Gastrocnemius medialis (tissue), 4 donors: ENCODE measurements around the gene RESP18. TPM values are rescaled to one million over a fixed set of nuclear protein-coding genes. Genes with fewer than 3 reads are reported as not detected.

Source experiments
- ATAC-seq, 2 donors: fragments of 150-250 bp; one replicate each; pipeline ENCODE4 v1.9.1; 2016
- DNase-seq, 2 donors: peaks; one replicate each; pipeline ENCODE4 v3.0.0-alpha.2; 2019
- H3K27ac ChIP-seq, 4 donors: fragments of 200-600 bp; sonication (generic); 1 replicate in 1 of 4; 2 replicates in 3 of 4; pipeline ENCODE4 v1.5.1; 2016 to 2018; ENCODE audit warnings: mild to moderate bottlenecking in 2 of 4, moderate library complexity in 1 of 4
- H3K27me3 ChIP-seq, 3 donors: fragments of 200-600 bp; sonication (generic) in 2 of 3; 1 replicate in 1 of 3; 2 replicates in 2 of 3; pipeline versions ENCODE4 v1.5.1 to v1.6.0; 2016 to 2019; ENCODE audit warnings: mild to moderate bottlenecking in 1 of 3, moderate library complexity in 1 of 3
- H3K36me3 ChIP-seq, 2 donors: fragments of 200-600 bp; sonication (generic) in 1 of 2; one replicate each; pipeline ENCODE4 v1.5.1; 2017 to 2018
- H3K4me1 ChIP-seq, 2 donors: fragments of 200-600 bp; sonication (generic) in 1 of 2; one replicate each; pipeline ENCODE4 v1.5.1; 2016 to 2017; ENCODE audit warnings: mild to moderate bottlenecking in 2 of 2
- H3K4me3 ChIP-seq, 4 donors: fragments of 200-600 bp; sonication (generic) in 3 of 4; 1 replicate in 1 of 4; 2 replicates in 3 of 4; pipeline ENCODE4 v1.5.1; 2016 to 2019; ENCODE audit warnings: mild to moderate bottlenecking in 2 of 4
- H3K9me3 ChIP-seq, 3 donors: fragments of 200-600 bp; sonication (generic) in 2 of 3; 1 replicate in 1 of 3; 2 replicates in 2 of 3; pipeline ENCODE4 v1.5.1; 2016 to 2019
- POLR2A ChIP-seq, 2 donors: fragments of 450-650 bp; IDR thresholded peaks; one replicate each; pipeline ENCODE4 v1.6.1; 2017; ENCODE audit warnings: antibody characterized with exemption in 2 of 2, mild to moderate bottlenecking in 2 of 2, moderate library complexity in 2 of 2
- in situ Hi-C, 4 donors: fragments of 200-750 bp; cut with MboI; loops; one replicate each; pipeline versions ENCODE4 v1.15.0 to v1.8.0; 2017; ENCODE audit warnings: low sequenced_read_pairs in 4 of 4
- intact Hi-C: fragments of 100-400 bp; cut with DNase I; formaldehyde crosslinking; loops from one replicate; pipeline ENCODE4 v1.15.1; 2023; ENCODE audit warnings: low total_unique reads
- total RNA-seq, 4 donors: library from RNA; depleted of rRNA; stranded (reverse); fragments of >200 nt; gene quantifications; one replicate each; pipeline versions ENCODE4 v1.1.0 to v1.2.3, GENCODE V29; 2016
- TF ChIP-seq, protein P1 (sequence below), 5 experiments: fragments of 450-650 bp in 3 of 5; fragments of 200-600 bp in 2 of 5; sonication (generic) in 2 of 5; IDR thresholded peaks in 4 of 5; conservative IDR thresholded peaks in 1 of 5; 1 replicate in 4 of 5; 2 replicates in 1 of 5; pipeline ENCODE4 v1.5.1; 2016 to 2019; ENCODE audit warnings: antibody characterized with exemption in 5 of 5, mild to moderate bottlenecking in 3 of 5, moderate library complexity in 3 of 5

Gene RESP18
- total RNA-seq, 4 donors from 2014 or later = not detected

DNA sequence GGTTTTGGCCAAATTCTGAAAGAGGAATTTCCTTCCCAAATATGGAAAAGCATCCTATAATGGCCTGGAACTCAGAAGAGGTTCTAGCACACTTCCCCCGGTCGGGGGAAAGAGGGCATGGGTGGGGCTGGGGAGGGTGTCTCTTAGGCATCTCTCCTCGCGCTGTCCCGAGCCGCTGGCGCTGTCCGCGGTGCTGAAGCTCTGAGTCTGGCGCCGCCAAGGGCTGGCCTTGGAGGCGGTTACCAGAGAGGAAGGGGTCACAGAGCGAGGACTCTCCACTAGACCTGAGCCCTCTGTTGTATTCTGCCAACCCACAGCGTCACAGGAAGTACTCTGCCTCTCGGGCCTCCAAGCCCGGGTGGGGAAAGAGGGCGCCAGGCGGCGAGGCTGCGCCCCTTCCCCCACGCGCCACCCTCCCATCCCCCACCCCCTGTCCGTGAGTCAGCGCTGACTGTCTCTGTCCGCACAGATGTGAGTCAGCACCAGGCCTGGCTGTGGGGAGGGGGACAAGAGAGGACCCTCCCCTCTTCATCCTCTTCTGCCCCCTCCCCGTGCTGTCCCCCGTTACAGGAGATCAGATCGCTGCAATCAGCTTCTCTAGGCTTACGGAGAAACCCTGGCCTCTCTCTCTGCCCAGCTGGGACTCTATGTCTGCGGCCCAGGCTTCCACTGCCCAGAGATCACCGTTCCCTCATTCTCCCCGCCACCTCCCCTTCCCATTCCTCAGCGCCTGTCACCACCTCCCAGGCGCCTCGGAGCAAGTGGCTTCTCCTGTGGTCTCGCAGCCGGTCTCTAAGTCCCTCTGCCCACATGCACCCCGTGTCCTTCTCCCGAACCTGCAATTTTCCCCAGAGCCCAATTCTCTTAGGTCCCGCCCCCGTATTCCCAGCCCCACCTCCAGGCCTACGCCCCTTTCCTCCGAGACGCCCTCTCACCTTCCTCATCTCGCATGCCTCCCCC lies 24.1 kb downstream of the RESP18 start:
- intact Hi-C loops = no loop called here
- in situ Hi-C loops = loop anchor here in 3 of 4 donors (10.0 to 25.0 kb wide), 3 partner anchors 246 to 296 kb away; partner anchors contain the start of genes CFAP65 (in 1 of the 3) and IHH (in 1 of the 3)

DNA sequence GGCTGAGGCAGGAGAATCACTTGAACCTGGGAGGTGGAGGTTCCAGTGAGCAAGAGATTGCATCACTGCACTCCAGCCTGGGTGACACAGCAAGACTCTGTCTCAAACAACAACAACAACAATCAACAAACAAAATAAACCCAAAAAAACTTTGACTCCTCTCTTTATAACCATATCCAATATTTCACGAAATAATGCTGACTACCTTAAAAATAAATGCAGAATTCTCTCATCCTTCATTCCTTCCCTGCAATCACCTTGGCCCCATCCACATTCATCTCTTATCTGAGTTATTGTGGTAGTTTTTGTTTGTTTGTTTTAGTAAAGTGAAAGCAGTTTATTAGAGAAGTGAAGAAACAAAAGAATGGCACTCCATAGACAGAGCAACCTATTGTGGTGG lies 26.5 kb downstream of the RESP18 start:
- TF ChIP-seq, protein P1, sequence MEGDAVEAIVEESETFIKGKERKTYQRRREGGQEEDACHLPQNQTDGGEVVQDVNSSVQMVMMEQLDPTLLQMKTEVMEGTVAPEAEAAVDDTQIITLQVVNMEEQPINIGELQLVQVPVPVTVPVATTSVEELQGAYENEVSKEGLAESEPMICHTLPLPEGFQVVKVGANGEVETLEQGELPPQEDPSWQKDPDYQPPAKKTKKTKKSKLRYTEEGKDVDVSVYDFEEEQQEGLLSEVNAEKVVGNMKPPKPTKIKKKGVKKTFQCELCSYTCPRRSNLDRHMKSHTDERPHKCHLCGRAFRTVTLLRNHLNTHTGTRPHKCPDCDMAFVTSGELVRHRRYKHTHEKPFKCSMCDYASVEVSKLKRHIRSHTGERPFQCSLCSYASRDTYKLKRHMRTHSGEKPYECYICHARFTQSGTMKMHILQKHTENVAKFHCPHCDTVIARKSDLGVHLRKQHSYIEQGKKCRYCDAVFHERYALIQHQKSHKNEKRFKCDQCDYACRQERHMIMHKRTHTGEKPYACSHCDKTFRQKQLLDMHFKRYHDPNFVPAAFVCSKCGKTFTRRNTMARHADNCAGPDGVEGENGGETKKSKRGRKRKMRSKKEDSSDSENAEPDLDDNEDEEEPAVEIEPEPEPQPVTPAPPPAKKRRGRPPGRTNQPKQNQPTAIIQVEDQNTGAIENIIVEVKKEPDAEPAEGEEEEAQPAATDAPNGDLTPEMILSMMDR (IDR thresholded peaks at IDR 0.05 in 4 of 5, conservative IDR thresholded peaks at IDR 0.05 in 1 of 5) = no peak
- no peak for TF ChIP-seq POLR2A (IDR thresholded peaks at IDR 0.05)
- Histone ChIP-seq H3K36me3 (no peaks in the 10 kb centered on the region), H3K9me3 (no peaks in the 10 kb centered on the region), H3K4me3 (no peak overlapping the region), H3K27ac (no peak overlapping the region), H3K27me3 (peaks cover 28 to 42% (median 30%) of the 10 kb centered on the region in 3 donors), H3K4me1 (no peaks in the 10 kb centered on the region)
- DNase-seq (no peak), ATAC-seq (no peak)
- in situ Hi-C loops (loop anchor here in 3 of 4 donors (10.0 to 25.0 kb wide), 3 partner anchors 244 to 294 kb away; partner anchors contain the start of genes CFAP65 (in 1 of the 3) and IHH (in 1 of the 3)), intact Hi-C loops (no loop called here)

More for the DNA sequence above, 24.1 kb downstream of the RESP18 start:
- no peaks in the 10 kb centered on the region for H3K4me1 ChIP-seq
- H3K27ac ChIP-seq = no peak overlapping the region
- no peak overlapping the region for H3K4me3 ChIP-seq
- DNase-seq (no peak), ATAC-seq (peak in 1 of 2 donors; percentile 42)
- H3K36me3 ChIP-seq = no peaks in the 10 kb centered on the region
- H3K27me3 ChIP-seq = peaks cover 28 to 49% (median 30%) of the 10 kb centered on the region in 3 donors
- TF ChIP-seq, protein P1 (IDR thresholded peaks at IDR 0.05 in 4 of 5, conservative IDR thresholded peaks at IDR 0.05 in 1 of 5) = no peak
- no peak for TF ChIP-seq POLR2A (IDR thresholded peaks at IDR 0.05)
- H3K9me3 ChIP-seq = no peaks in the 10 kb centered on the region

DNA sequence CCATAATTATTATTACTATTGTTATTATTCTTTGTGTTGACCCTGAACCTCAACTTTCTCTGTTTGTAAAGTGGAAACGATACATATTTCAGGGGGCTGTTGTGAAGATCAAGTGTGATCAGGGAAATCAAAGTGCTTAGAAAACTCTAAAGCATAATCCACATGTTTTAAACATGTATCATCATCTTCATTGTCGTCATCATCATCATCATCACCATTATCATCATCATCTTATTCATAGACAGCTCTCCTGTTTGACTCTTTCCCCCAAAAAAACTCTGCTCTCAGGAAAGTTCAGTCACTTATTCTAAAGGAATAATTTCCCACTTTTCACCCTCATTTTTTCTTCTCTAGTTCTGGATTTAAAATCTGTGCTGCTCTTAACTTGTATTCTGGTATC lies 28.3 kb downstream of the RESP18 start:
- Histone ChIP-seq H3K4me1 (no peaks in the 10 kb centered on the region), H3K27me3 (peaks cover 12 to 24% (median 20%) of the 10 kb centered on the region in 3 donors), H3K27ac (no peak overlapping the region), H3K9me3 (no peaks in the 10 kb centered on the region), H3K36me3 (no peaks in the 10 kb centered on the region), H3K4me3 (no peak overlapping the region)
- ATAC-seq (no peak), DNase-seq (no peak)
- TF ChIP-seq, protein P1 (IDR thresholded peaks at IDR 0.05 in 4 of 5, conservative IDR thresholded peaks at IDR 0.05 in 1 of 5) = no peak
- no peak for TF ChIP-seq POLR2A (IDR thresholded peaks at IDR 0.05)
- in situ Hi-C loops (loop anchor here in 3 of 4 donors (10.0 to 25.0 kb wide), 3 partner anchors 242 to 292 kb away; partner anchors contain the start of genes CFAP65 (in 1 of the 3) and IHH (in 1 of the 3)), intact Hi-C loops (no loop called here)

DNA sequence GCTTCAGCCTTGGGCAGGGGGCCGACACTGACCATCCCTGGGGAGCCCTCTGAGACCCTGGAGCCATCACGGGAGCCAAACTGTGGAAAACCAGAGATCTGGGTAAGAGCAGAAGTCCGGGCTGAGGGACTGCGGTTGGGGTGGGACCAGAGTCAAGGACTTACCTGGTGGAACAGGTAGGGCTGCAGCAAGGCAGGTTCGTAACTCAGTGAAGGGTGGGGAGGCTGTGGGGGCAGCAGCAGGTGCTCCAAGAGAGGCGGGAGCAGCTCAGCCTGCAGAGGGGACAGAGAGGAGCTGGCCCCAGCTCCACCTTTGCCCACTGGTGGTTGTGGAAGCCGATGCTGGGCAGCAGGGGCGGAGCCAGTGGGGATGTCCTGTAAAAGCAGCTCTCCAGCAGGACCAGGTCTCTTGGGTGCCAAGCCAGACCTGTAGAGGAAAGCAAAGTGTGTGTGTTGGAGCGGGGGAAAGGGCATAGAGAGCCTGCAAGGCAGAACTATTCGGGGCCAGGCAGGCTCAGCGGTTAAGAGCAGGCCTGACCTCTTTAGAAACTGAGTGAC lies 30.1 kb downstream of the RESP18 start:
- ATAC-seq = no peak
- H3K4me1 ChIP-seq = no peaks in the 10 kb centered on the region
- H3K27ac ChIP-seq = no peak overlapping the region
- peaks cover 0 to 9% (median 3%) of the 10 kb centered on the region in 3 donors for H3K27me3 ChIP-seq
- intact Hi-C loops = no loop called here
- no peak for TF ChIP-seq POLR2A (IDR thresholded peaks at IDR 0.05)
- TF ChIP-seq, protein P1 (IDR thresholded peaks at IDR 0.05 in 4 of 5, conservative IDR thresholded peaks at IDR 0.05 in 1 of 5) = no peak
- in situ Hi-C loops = loop anchor here in 3 of 4 donors (10.0 to 25.0 kb wide), 3 partner anchors 240 to 290 kb away; partner anchors contain the start of genes CFAP65 (in 1 of the 3) and IHH (in 1 of the 3)
- H3K4me3 ChIP-seq = no peak overlapping the region
- H3K36me3 ChIP-seq = no peaks in the 10 kb centered on the region
- DNase-seq = no peak
- H3K9me3 ChIP-seq = no peaks in the 10 kb centered on the region
